Omental fat pad (tissue), 4 donors: ENCODE results near the gene ETAA1. TPM values are rescaled to one million over a fixed set of nuclear protein-coding genes. Genes with fewer than 3 reads are reported as not detected.

Experiments used
- ATAC-seq: fragments of 150-250 bp; one replicate; pipeline ENCODE4 v1.9.1; 2016; ENCODE audit warnings: mild to moderate bottlenecking, moderate library complexity; ENCODE audit not compliant: low FRiP score
- DNase-seq: peaks from one replicate; pipeline ENCODE4 v3.0.0-alpha.2; 2019; ENCODE audit warnings: low spot score
- CTCF ChIP-seq, 3 donors: fragments of 450-650 bp; IDR thresholded peaks; one replicate each; pipeline ENCODE4 v1.5.1; 2016 to 2017; ENCODE audit warnings: antibody characterized with exemption in 3 of 3, mild to moderate bottlenecking in 3 of 3, moderate library complexity in 2 of 3
- total RNA-seq, 4 donors: library from RNA; depleted of rRNA; stranded (reverse); fragments of >200 nt; gene quantifications; one replicate each; pipeline ENCODE4 v1.1.0, GENCODE V29; 2016

The ETAA1 gene
- total RNA-seq, 4 donors from 2014 or later = 5.6 to 22.1 (median 10.6) TPM

- no peak for TF ChIP-seq CTCF (IDR thresholded peaks at IDR 0.05)
- no peak for DNase-seq
- no peak for ATAC-seq
Measured at GRCh38 chr2:67423489-67423888, 26.4 kb downstream of the ETAA1 start.

GRCh38 chr2:67436221-67436620, 39.1 kb downstream of the ETAA1 start:
- no peak for ATAC-seq

GRCh38 chr2:67437114-67437513, 40.0 kb downstream of the ETAA1 start:
- DNase-seq = no peak
- no peak for TF ChIP-seq CTCF (IDR thresholded peaks at IDR 0.05)
- no peak for ATAC-seq

More at GRCh38 chr2:67436221-67436620, 39.1 kb downstream of the ETAA1 start:
- no peak for DNase-seq
- TF ChIP-seq CTCF (IDR thresholded peaks at IDR 0.05) = no peak

GRCh38 chr2:67438337-67438736, 41.2 kb downstream of the ETAA1 start:
- DNase-seq (no peak), ATAC-seq (no peak)
- TF ChIP-seq CTCF (IDR thresholded peaks at IDR 0.05) = no peak

GRCh38 chr2:67445652-67446268, 48.6 kb downstream of the ETAA1 start:
- DNase-seq = no peak
- no peak for TF ChIP-seq CTCF (IDR thresholded peaks at IDR 0.05)
- ATAC-seq = no peak

GRCh38 chr2:67446491-67446911, 49.4 kb downstream of the ETAA1 start:
- TF ChIP-seq CTCF (IDR thresholded peaks at IDR 0.05) = no peak
- DNase-seq = no peak
- no peak for ATAC-seq

GRCh38 chr2:67448648-67449047, 51.5 kb downstream of the ETAA1 start:
- no peak for DNase-seq
- no peak for ATAC-seq
- TF ChIP-seq CTCF (IDR thresholded peaks at IDR 0.05) = no peak
